ENCODE measurements around the gene ADAMTS12. TPM values are rescaled to one million over a fixed set of nuclear protein-coding genes. Genes with fewer than 3 reads are reported as not detected.

The ADAMTS12 gene
- total RNA-seq, 1 donor = 6.9 TPM

- H3K27me3 ChIP-seq (ENCODE audit: insufficient read depth, low read length) = no peaks in the 10 kb centered on the region
- H3K79me2 ChIP-seq (ENCODE audit: insufficient read depth, low read length) = peaks cover 4% of the 10 kb centered on the region
- no peak overlapping the region for H3K27ac ChIP-seq (ENCODE audit: low read depth, low read length)
- peaks cover 17% of the 10 kb centered on the region for H3K4me1 ChIP-seq (ENCODE audit: insufficient read depth, low read length)
- no peak for TF ChIP-seq CTCF (IDR thresholded peaks at IDR 0.05; ENCODE audit: extremely low read depth, low read depth, low read length)
- H2AFZ ChIP-seq (ENCODE audit: low read length) = no peak overlapping the region
- no peak overlapping the region for H3K4me3 ChIP-seq (ENCODE audit: insufficient read depth, low read length)
- no peaks in the 10 kb centered on the region for H3K9me3 ChIP-seq (ENCODE audit: low read depth, low read length)
- H3K4me2 ChIP-seq (ENCODE audit: insufficient read depth, low read length) = no peak overlapping the region
- no peaks in the 10 kb centered on the region for H3K36me3 ChIP-seq (ENCODE audit: insufficient read depth, low read length)
- H4K20me1 ChIP-seq (ENCODE audit: insufficient read depth, low read length) = no peaks in the 10 kb centered on the region
- DNase-seq (ENCODE audit: insufficient read length, low spot score, missing footprints) = no peak
Observed at GRCh38 chr5:33702867-33703266, 188.9 kb downstream of the ADAMTS12 start.

GRCh38 chr5:33701951-33702350, 189.8 kb downstream of the ADAMTS12 start:
- peaks cover 4% of the 10 kb centered on the region for H3K79me2 ChIP-seq (ENCODE audit: insufficient read depth, low read length)
- H3K36me3 ChIP-seq (ENCODE audit: insufficient read depth, low read length) = no peaks in the 10 kb centered on the region
- no peaks in the 10 kb centered on the region for H3K27me3 ChIP-seq (ENCODE audit: insufficient read depth, low read length)
- TF ChIP-seq CTCF (IDR thresholded peaks at IDR 0.05; ENCODE audit: extremely low read depth, low read depth, low read length) = no peak
- H3K4me3 ChIP-seq (ENCODE audit: insufficient read depth, low read length) = no peak overlapping the region
- H4K20me1 ChIP-seq (ENCODE audit: insufficient read depth, low read length) = no peaks in the 10 kb centered on the region
- peak overlapping the region; percentile 18 for H3K27ac ChIP-seq (ENCODE audit: low read depth, low read length)
- H3K9me3 ChIP-seq (ENCODE audit: low read depth, low read length) = no peaks in the 10 kb centered on the region
- H2AFZ ChIP-seq (ENCODE audit: low read length) = no peak overlapping the region
- no peak overlapping the region for H3K4me2 ChIP-seq (ENCODE audit: insufficient read depth, low read length)
- peaks cover 17% of the 10 kb centered on the region for H3K4me1 ChIP-seq (ENCODE audit: insufficient read depth, low read length)
- no peak for DNase-seq (ENCODE audit: insufficient read length, low spot score, missing footprints)

GRCh38 chr5:33701251-33701650, 190.5 kb downstream of the ADAMTS12 start:
- H3K4me2 ChIP-seq (ENCODE audit: insufficient read depth, low read length) = peak overlapping the region; percentile 50
- no peaks in the 10 kb centered on the region for H3K9me3 ChIP-seq (ENCODE audit: low read depth, low read length)
- no peak for TF ChIP-seq CTCF (IDR thresholded peaks at IDR 0.05; ENCODE audit: extremely low read depth, low read depth, low read length)
- peak; percentile 19 for DNase-seq (ENCODE audit: insufficient read length, low spot score, missing footprints)
- no peak overlapping the region for H2AFZ ChIP-seq (ENCODE audit: low read length)
- no peak overlapping the region for H3K4me3 ChIP-seq (ENCODE audit: insufficient read depth, low read length)
- H3K79me2 ChIP-seq (ENCODE audit: insufficient read depth, low read length) = peaks cover 4% of the 10 kb centered on the region
- H3K4me1 ChIP-seq (ENCODE audit: insufficient read depth, low read length) = peaks cover 17% of the 10 kb centered on the region
- peak overlapping the region; percentile 18 for H3K27ac ChIP-seq (ENCODE audit: low read depth, low read length)
- H3K36me3 ChIP-seq (ENCODE audit: insufficient read depth, low read length) = no peaks in the 10 kb centered on the region
- H3K27me3 ChIP-seq (ENCODE audit: insufficient read depth, low read length) = no peaks in the 10 kb centered on the region
- H4K20me1 ChIP-seq (ENCODE audit: insufficient read depth, low read length) = no peaks in the 10 kb centered on the region

- H2AFZ ChIP-seq (ENCODE audit: low read length) = no peak overlapping the region
- peaks cover 3% of the 10 kb centered on the region for H3K36me3 ChIP-seq (ENCODE audit: insufficient read depth, low read length)
- no peak overlapping the region for H3K4me2 ChIP-seq (ENCODE audit: insufficient read depth, low read length)
- H3K9me3 ChIP-seq (ENCODE audit: low read depth, low read length) = no peaks in the 10 kb centered on the region
- no peaks in the 10 kb centered on the region for H3K27me3 ChIP-seq (ENCODE audit: insufficient read depth, low read length)
- H3K4me1 ChIP-seq (ENCODE audit: insufficient read depth, low read length) = peaks cover 22% of the 10 kb centered on the region
- no peak for TF ChIP-seq CTCF (IDR thresholded peaks at IDR 0.05; ENCODE audit: extremely low read depth, low read depth, low read length)
- H4K20me1 ChIP-seq (ENCODE audit: insufficient read depth, low read length) = no peaks in the 10 kb centered on the region
- no peak overlapping the region for H3K27ac ChIP-seq (ENCODE audit: low read depth, low read length)
- H3K79me2 ChIP-seq (ENCODE audit: insufficient read depth, low read length) = peaks cover 2% of the 10 kb centered on the region
- H3K4me3 ChIP-seq (ENCODE audit: insufficient read depth, low read length) = no peak overlapping the region
- no peak for DNase-seq (ENCODE audit: insufficient read length, low spot score, missing footprints)
Observed at GRCh38 chr5:33696411-33696810, 195.4 kb downstream of the ADAMTS12 start.
